ENCODE results near the gene GRM5. TPM values are rescaled to one million over a fixed set of nuclear protein-coding genes. Genes with fewer than 3 reads are reported as not detected.

The GRM5 gene
- total RNA-seq, 1 donor = under 0.01 TPM

- no peak for DNase-seq (ENCODE audit: low read depth)
- H3K4me3 ChIP-seq (ENCODE audit: low read depth, low read length) = no peak overlapping the region
- TF ChIP-seq CTCF (IDR thresholded peaks at IDR 0.05; ENCODE audit: insufficient read depth, low read depth, low read length) = no peak
These were observed 475.4 kb downstream of the GRM5 start for GRCh38 chr11:88590361-88590760.

GRCh38 chr11:88583251-88583650 lies 482.5 kb downstream of the GRM5 start:
- no peak overlapping the region for H3K4me3 ChIP-seq (ENCODE audit: low read depth, low read length)
- no peak for DNase-seq (ENCODE audit: low read depth)
- no peak for TF ChIP-seq CTCF (IDR thresholded peaks at IDR 0.05; ENCODE audit: insufficient read depth, low read depth, low read length)

- TF ChIP-seq CTCF (IDR thresholded peaks at IDR 0.05; ENCODE audit: insufficient read depth, low read depth, low read length) = no peak
- H3K4me3 ChIP-seq (ENCODE audit: low read depth, low read length) = no peak overlapping the region
- no peak for DNase-seq (ENCODE audit: low read depth)
These were observed 486.3 kb downstream of the GRM5 start for GRCh38 chr11:88579466-88579865.

GRCh38 chr11:88576741-88577140 lies 489.0 kb downstream of the GRM5 start:
- no peak for TF ChIP-seq CTCF (IDR thresholded peaks at IDR 0.05; ENCODE audit: insufficient read depth, low read depth, low read length)
- no peak for DNase-seq (ENCODE audit: low read depth)
- H3K4me3 ChIP-seq (ENCODE audit: low read depth, low read length) = no peak overlapping the region

GRCh38 chr11:88575916-88576315 lies 489.9 kb downstream of the GRM5 start:
- TF ChIP-seq CTCF (IDR thresholded peaks at IDR 0.05; ENCODE audit: insufficient read depth, low read depth, low read length) = no peak
- H3K4me3 ChIP-seq (ENCODE audit: low read depth, low read length) = no peak overlapping the region
- no peak for DNase-seq (ENCODE audit: low read depth)

GRCh38 chr11:88569342-88569741 lies 496.4 kb downstream of the GRM5 start:
- DNase-seq (ENCODE audit: low read depth) = no peak
- no peak overlapping the region for H3K4me3 ChIP-seq (ENCODE audit: low read depth, low read length)
- no peak for TF ChIP-seq CTCF (IDR thresholded peaks at IDR 0.05; ENCODE audit: insufficient read depth, low read depth, low read length)

- peak; percentile 53 for DNase-seq (ENCODE audit: low read depth)
- no peak overlapping the region for H3K4me3 ChIP-seq (ENCODE audit: low read depth, low read length)
- TF ChIP-seq CTCF (IDR thresholded peaks at IDR 0.05; ENCODE audit: insufficient read depth, low read depth, low read length) = no peak
These were observed 510.0 kb downstream of the GRM5 start for GRCh38 chr11:88555829-88556202.
